Non-pigmented ciliary epithelial cell (primary cell): ENCODE measurements around the gene HTT.

Experiments
- DNase-seq: peaks from one replicate; pipeline ENCODE4 v3.0.0-alpha.2; 2010; ENCODE audit warnings: low read depth

Gene HTT

GRCh38 chr4:3290476-3290875, 216.0 kb downstream of the HTT start:
- DNase-seq = no peak

- DNase-seq = no peak
These were observed 216.4 kb downstream of the HTT start for GRCh38 chr4:3290889-3291321.

GRCh38 chr4:3291411-3291968, 217.0 kb downstream of the HTT start:
- no peak for DNase-seq

- DNase-seq = no peak
These were observed 217.6 kb downstream of the HTT start for GRCh38 chr4:3291969-3292570.

GRCh38 chr4:3292571-3293400, 218.3 kb downstream of the HTT start, which contains the start of gene RGS12:
TSS of gene RGS12 (plus strand) at chr4:3293021. CDS start at chr4:3316171, 23,150 bp downstream.
- DNase-seq = peak; percentile 53
